HG03439 (cell line): ENCODE data around the gene VANGL1.

ENCODE experiments used
- ATAC-seq: cut with Tn5 transposase; IDR thresholded peaks from one replicate; pipeline ENCODE4 v1.9.1; 2021; ENCODE audit warnings: mild to moderate bottlenecking, moderate library complexity; ENCODE audit not compliant: unreplicated experiment

Gene VANGL1

GRCh38 chr1:115728341-115728740 lies 86.6 kb downstream of the VANGL1 start:
- ATAC-seq = no peak

GRCh38 chr1:115729756-115730155 lies 88.0 kb downstream of the VANGL1 start:
- peak; percentile 85 for ATAC-seq

- ATAC-seq = no peak
Observed at GRCh38 chr1:115732316-115732715, 90.5 kb downstream of the VANGL1 start.

DNA sequence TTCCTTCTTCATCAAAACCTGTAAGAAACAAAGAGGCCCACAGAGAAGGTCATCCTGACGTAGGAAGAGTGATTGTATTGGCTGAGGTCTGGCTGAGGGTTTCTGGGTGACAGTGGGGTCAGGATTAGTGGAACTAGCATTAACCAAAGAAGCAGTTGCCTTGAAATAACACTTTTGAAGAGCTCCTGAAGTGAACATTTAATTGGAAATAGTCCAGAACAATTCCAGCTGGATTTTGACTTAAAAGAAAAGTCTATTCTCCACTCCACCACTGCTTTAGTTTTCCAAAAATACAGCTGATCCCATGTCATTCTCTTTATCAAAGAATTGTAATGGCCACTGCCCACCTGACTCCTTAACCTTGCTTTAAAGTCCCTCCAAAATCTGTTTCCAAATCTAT lies 99.0 kb downstream of the VANGL1 start:
- no peak for ATAC-seq

DNA sequence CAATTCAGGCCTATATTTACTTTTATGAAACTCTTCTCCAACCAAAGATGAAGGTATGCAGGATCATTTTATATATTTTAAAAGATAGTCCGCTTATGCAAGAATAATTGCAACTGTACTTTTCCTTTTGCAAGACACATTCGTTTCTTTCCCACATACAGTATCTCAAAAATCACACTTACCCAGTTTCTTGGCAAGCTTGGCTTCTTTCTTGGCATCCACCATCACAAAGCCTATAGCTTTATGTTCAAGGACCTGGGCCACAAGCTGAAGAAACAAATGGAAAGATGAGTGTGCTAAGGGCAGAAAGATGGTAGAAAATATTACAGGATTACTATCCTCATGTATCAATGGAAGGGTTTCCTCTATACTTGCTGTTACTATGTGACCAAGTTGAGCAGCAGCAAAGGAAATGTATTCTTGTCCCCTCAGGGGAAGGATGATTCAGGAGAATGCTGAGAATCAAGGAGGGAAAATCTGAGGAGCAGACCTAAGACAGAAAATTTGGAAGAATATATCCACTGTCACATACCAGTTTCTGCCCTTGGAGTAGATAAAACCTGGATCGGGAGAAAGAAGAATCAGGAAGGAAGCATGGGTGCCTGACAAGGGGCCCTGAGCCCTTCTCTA lies 103.0 kb downstream of the VANGL1 start:
- no peak for ATAC-seq

- ATAC-seq = no peak
Observed at GRCh38 chr1:115746021-115746690, 104.4 kb downstream of the VANGL1 start.
